ENCODE measurements around the gene SLC7A7. TPM values are rescaled to one million over a fixed set of nuclear protein-coding genes. Genes with fewer than 3 reads are reported as not detected.

Gene SLC7A7
- total and polyA plus RNA-seq, 2 donors (not counting 1 experiment from before 2014, with no cell fraction given) = 6.3 to 9.5 TPM

- H3K36me3 ChIP-seq (ENCODE audit: control insufficient read depth, insufficient read depth, low read length) = peaks cover 13% of the 10 kb centered on the region
- H3K4me1 ChIP-seq (ENCODE audit: control insufficient read depth, extremely low read depth, insufficient read depth, low read length) = peaks cover 3% of the 10 kb centered on the region
- no peak overlapping the region for H3K9ac ChIP-seq (ENCODE audit: insufficient read depth, low read length)
- H4K20me1 ChIP-seq (ENCODE audit: control insufficient read depth, extremely low read depth, insufficient read depth, low read length) = no peaks in the 10 kb centered on the region
- no peak overlapping the region for H3K27ac ChIP-seq (ENCODE audit: insufficient read depth, low read length)
- no peaks in the 10 kb centered on the region for H3K27me3 ChIP-seq (ENCODE audit: control insufficient read depth, insufficient read depth, low read length)
- H3K4me3 ChIP-seq (replicated peaks in 1 of 4; ENCODE audit: control extremely low read depth in 1 of 4, insufficient read depth in 1 of 4, low read depth in 3 of 4, low read length in 4 of 4) = no peak overlapping the region
- DNase-seq (ENCODE audit: low read depth in 2 of 2) = no peak
- no peak overlapping the region for H3K4me2 ChIP-seq (ENCODE audit: extremely low read depth, insufficient read depth, low read length)
- peaks cover 21% of the 10 kb centered on the region for H3K79me2 ChIP-seq (ENCODE audit: control insufficient read depth, insufficient read depth, low read length)
- TF ChIP-seq EZH2 (IDR thresholded peaks at IDR 0.05; ENCODE audit: low read length, missing control alignments) (no peak), CTCF (conservative IDR thresholded peaks at IDR 0.05 in 1 of 2, IDR thresholded peaks at IDR 0.05 in 1 of 2; ENCODE audit: low read depth in 1 of 2, low read length in 2 of 2) (no peak)
- no peak overlapping the region for H2AFZ ChIP-seq (ENCODE audit: low read length)
- H3K9me3 ChIP-seq (ENCODE audit: control insufficient read depth, insufficient read depth, low read depth, low read length) = no peaks in the 10 kb centered on the region
These were observed 44.6 kb downstream of the SLC7A7 start for GRCh38 chr14:22770481-22771187.

GRCh38 chr14:22769369-22769768 lies 45.9 kb downstream of the SLC7A7 start:
- TF ChIP-seq CTCF (conservative IDR thresholded peaks at IDR 0.05 in 1 of 2, IDR thresholded peaks at IDR 0.05 in 1 of 2; ENCODE audit: low read depth in 1 of 2, low read length in 2 of 2) (no peak), EZH2 (IDR thresholded peaks at IDR 0.05; ENCODE audit: low read length, missing control alignments) (no peak)
- Histone ChIP-seq H3K4me3 (replicated peaks in 1 of 4; ENCODE audit: control extremely low read depth in 1 of 4, insufficient read depth in 1 of 4, low read depth in 3 of 4, low read length in 4 of 4) (no peak overlapping the region), H3K9ac (ENCODE audit: insufficient read depth, low read length) (no peak overlapping the region), H3K27me3 (ENCODE audit: control insufficient read depth, insufficient read depth, low read length) (no peaks in the 10 kb centered on the region), H3K36me3 (ENCODE audit: control insufficient read depth, insufficient read depth, low read length) (peaks cover 13% of the 10 kb centered on the region), H3K4me1 (ENCODE audit: control insufficient read depth, extremely low read depth, insufficient read depth, low read length) (peaks cover 3% of the 10 kb centered on the region), H3K9me3 (ENCODE audit: control insufficient read depth, insufficient read depth, low read depth, low read length) (no peaks in the 10 kb centered on the region), H3K79me2 (ENCODE audit: control insufficient read depth, insufficient read depth, low read length) (peaks cover 21% of the 10 kb centered on the region), H3K4me2 (ENCODE audit: extremely low read depth, insufficient read depth, low read length) (no peak overlapping the region), H3K27ac (ENCODE audit: insufficient read depth, low read length) (no peak overlapping the region), H2AFZ (ENCODE audit: low read length) (no peak overlapping the region), H4K20me1 (ENCODE audit: control insufficient read depth, extremely low read depth, insufficient read depth, low read length) (no peaks in the 10 kb centered on the region)
- DNase-seq (ENCODE audit: low read depth in 2 of 2) = no peak

- no peak overlapping the region for H3K4me3 ChIP-seq (replicated peaks in 1 of 4; ENCODE audit: control extremely low read depth in 1 of 4, insufficient read depth in 1 of 4, low read depth in 3 of 4, low read length in 4 of 4)
- H3K4me2 ChIP-seq (ENCODE audit: extremely low read depth, insufficient read depth, low read length) = no peak overlapping the region
- no peak overlapping the region for H3K27ac ChIP-seq (ENCODE audit: insufficient read depth, low read length)
- H4K20me1 ChIP-seq (ENCODE audit: control insufficient read depth, extremely low read depth, insufficient read depth, low read length) = no peaks in the 10 kb centered on the region
- H3K9me3 ChIP-seq (ENCODE audit: control insufficient read depth, insufficient read depth, low read depth, low read length) = no peaks in the 10 kb centered on the region
- peaks cover 13% of the 10 kb centered on the region for H3K36me3 ChIP-seq (ENCODE audit: control insufficient read depth, insufficient read depth, low read length)
- DNase-seq (ENCODE audit: low read depth in 2 of 2) = no peak
- H3K79me2 ChIP-seq (ENCODE audit: control insufficient read depth, insufficient read depth, low read length) = peaks cover 21% of the 10 kb centered on the region
- H3K4me1 ChIP-seq (ENCODE audit: control insufficient read depth, extremely low read depth, insufficient read depth, low read length) = peaks cover 3% of the 10 kb centered on the region
- TF ChIP-seq CTCF (conservative IDR thresholded peaks at IDR 0.05 in 1 of 2, IDR thresholded peaks at IDR 0.05 in 1 of 2; ENCODE audit: low read depth in 1 of 2, low read length in 2 of 2) = no peak
- TF ChIP-seq EZH2 (IDR thresholded peaks at IDR 0.05; ENCODE audit: low read length, missing control alignments) = no peak
- H3K9ac ChIP-seq (ENCODE audit: insufficient read depth, low read length) = no peak overlapping the region
- no peak overlapping the region for H2AFZ ChIP-seq (ENCODE audit: low read length)
- no peaks in the 10 kb centered on the region for H3K27me3 ChIP-seq (ENCODE audit: control insufficient read depth, insufficient read depth, low read length)
These were observed 46.3 kb downstream of the SLC7A7 start for GRCh38 chr14:22768947-22769346.

All from fibroblast of lung (primary cell).